HG02852 (cell line): ENCODE results near the gene KRTAP16-1.
"Not testable (repeated sequence)": the region's sequence is repeated elsewhere in the genome, so short reads cannot be mapped to it uniquely, and the experiment has no call there.

Experiments
- ATAC-seq: cut with Tn5 transposase; IDR thresholded peaks from one replicate; pipeline ENCODE4 v1.9.1; 2021; ENCODE audit warnings: mild to moderate bottlenecking, moderate library complexity; ENCODE audit not compliant: unreplicated experiment

The KRTAP16-1 gene, protein sequence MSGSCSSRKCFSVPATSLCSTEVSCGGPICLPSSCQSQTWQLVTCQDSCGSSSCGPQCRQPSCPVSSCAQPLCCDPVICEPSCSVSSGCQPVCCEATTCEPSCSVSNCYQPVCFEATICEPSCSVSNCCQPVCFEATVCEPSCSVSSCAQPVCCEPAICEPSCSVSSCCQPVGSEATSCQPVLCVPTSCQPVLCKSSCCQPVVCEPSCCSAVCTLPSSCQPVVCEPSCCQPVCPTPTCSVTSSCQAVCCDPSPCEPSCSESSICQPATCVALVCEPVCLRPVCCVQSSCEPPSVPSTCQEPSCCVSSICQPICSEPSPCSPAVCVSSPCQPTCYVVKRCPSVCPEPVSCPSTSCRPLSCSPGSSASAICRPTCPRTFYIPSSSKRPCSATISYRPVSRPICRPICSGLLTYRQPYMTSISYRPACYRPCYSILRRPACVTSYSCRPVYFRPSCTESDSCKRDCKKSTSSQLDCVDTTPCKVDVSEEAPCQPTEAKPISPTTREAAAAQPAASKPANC

DNA sequence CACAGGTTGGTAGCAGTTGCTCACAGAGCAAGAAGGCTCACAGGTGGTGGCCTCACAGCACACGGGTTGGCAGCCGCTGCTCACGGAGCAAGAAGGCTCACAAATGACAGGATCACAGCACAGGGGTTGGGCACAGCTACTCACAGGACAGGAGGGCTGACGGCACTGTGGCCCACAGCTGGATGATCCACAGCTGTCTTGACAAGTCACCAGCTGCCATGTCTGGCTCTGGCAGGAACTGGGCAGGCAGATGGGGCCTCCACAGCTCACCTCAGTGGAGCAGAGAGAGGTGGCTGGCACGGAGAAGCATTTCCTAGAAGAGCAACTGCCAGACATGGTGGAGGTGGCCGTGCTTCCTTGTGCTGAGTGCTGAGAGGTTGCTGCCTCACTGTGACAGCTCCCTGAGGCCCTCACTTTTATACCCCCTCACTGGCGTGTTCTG, at the start of gene KRTAP16-1:
KRTAP16-1 (minus strand) TSS at position 392 of the 442 bp plus-strand sequence; CDS start at position 336, 56 bp downstream.
- ATAC-seq = no peak

DNA sequence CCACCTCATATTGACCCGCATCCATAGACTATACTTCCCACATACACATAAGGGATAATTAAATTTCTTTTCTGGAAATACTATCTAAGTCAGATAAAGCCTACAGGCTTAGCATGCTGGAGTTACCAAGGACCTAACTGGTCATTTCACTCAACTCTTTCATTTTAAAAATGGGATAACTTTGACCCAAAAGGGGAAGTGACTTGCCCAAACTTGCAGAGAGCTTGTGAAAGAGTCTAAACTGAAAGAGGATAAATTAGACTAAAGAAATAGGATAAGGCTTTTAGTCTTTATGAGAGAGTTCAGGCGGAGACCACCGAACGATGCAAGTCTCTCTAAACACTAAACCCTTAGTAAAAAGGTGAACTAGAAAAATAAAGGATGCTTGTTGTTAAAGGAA, 45.4 kb upstream of the KRTAP16-1 start:
- no peak for ATAC-seq

DNA sequence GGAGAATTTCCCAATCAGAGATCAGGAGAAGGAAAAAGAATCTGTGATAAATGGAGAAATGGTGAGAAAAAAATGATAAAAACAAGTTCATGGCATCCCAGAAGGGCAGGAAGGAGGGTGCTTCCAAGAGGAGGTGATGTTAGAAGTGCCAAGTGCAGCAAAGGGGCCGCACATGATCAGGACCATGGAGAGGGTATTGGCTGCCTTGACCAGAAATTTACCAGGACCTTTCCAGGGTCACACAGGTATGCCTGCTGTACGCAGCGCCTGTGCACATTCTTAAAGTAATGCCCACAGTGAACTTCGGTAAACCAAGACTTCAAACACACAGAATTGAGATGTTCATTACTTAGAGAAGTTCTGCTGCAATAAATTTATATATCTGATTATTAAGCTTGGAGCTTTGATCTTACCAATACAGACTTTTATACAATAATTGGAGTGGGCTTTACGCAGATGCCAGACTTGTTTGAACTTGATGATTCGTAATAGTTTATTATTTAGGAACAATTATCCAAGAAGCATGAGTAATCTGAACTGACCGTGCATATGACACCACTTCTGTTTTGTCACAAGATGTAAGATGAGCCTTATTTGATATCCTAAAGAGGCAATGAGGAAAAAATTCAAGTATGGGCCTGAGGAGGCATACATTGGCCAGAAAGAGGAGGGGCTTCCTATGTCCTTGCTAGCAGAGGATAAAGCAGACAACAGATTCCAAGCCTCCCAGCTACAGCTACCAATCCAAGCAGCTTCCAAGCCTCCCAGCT, 43.7 kb upstream of the KRTAP16-1 start:
- no peak for ATAC-seq

DNA sequence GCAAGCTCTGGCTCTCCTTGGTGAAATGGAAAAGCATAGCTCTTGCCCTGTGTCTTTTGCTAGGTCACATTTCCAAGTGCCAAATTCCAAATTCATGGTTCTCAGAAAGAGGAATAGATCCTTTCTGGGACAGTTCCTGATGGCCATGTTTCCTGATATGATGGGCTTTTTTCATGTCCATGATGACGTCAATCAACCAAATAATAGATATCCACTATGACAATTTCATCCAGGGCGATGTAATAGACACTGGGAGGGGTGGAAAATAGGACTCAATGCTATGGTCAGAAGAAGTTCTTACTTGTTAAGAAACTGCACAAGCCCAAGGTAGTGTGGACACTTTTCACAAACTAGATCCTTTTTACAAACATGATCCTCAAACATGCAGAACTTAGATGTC, 42.1 kb upstream of the KRTAP16-1 start:
- ATAC-seq = no peak

DNA sequence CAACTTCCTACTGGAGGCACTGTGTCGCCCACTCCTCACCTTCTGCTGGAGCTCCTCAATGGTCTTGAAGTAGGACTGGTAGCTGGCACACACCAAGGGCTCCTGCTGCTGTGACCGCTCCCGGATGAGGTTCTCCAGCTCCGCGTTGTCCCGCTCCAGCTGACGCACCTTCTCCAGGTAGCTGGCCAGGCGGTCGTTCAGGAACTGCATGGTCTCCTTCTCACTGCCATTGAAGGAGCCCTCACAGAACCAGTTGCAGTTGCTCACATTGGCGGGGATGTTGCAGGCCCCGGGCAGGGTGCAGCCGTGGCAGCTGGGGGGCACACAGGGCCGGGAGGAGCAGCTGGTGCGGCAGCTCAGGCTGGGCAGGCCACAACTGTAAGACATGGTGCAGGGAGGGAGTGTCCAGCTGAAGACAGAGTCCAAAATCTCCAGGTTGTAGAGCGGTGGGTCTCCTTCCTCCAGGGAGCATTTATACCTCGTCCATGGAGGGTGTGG, 41.3 kb upstream of the KRTAP16-1 start, which contains the start of gene KRT33A:
KRT33A (minus strand) TSS at position 448 of the 498 bp plus-strand sequence; CDS start at position 387, 61 bp downstream.
- ATAC-seq = not testable (repeated sequence)

DNA sequence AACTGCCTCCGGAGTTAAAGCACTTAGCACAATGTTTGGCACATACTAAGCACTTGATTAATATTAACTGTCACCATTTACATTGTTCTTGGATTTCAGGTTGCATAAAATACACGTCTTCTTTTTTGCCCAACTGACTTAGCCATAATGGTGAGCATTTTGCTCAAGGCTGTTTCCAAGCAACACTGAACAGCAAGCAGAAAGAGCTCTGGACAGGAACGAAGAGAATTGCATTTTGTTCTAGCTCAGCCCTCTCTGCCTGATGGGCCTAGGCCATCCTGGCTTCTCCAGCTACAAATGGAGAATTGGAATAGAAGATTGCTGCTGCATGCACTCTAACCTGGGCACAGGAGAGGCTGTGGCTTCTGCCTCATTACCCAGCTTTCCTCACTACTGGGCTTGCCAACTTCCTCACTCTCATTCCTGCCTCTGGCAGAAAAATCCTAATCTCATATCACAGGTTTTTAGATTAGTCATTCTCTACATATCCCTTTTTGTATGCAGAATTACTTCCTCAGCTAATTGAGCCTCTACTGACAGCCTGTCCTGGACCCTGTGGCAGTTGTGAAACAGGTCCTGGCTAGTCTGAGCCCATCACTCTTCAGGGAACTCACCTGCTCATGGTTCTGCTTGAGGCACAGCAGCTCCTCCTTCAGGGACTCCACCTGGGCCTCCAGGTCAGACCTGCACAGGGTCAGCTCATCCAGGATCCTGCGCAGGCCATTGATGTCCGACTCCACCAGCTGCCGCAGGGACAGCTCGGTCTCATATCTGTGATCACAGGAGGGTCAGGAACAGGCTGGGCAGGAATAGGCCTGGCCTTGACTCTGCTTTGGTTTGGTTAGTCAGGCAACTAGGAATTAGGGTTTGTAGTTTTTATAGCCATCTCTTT, 39.0 kb upstream of the KRTAP16-1 start:
- no peak for ATAC-seq

DNA sequence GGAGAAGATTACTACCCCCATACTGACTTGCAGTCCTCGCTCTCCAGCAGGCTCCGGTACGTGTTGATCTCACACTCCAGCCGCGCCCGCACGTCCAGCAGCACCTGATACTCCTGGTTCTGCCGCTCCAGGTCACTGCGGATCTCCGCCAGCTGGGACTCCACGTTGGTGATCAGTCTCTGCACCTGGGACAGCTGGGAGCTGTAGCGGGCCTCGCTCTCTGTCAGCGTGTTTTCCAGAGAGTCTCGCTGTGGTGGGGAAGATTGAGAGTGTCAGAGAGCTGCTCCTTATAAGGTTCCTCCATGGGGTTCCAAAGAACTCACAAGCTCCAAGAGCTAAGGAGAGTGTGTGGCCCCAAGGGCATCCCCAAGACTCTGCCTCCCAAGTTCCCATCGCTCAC, 37.3 kb upstream of the KRTAP16-1 start:
- ATAC-seq = not testable (repeated sequence)

DNA sequence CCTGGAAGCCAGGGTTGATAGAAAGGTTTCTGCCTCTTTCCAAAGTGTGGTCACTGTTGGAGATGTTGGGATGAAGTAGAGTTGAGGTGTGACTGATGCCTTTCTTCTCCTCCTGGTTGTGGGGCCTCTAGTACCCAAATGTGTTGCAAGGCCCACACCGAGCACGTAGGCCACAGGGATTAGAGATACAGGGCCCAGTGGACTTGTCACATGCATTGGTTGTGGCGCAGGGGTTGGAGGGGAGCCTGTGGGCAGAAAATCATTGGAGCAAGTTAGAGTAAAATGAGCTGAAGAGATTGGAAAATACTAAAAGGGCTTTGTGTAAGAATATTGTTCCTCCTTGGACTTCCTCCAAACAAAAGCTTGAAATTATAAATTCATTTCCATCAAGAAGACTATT, 36.9 kb upstream of the KRTAP16-1 start:
- no peak for ATAC-seq

DNA sequence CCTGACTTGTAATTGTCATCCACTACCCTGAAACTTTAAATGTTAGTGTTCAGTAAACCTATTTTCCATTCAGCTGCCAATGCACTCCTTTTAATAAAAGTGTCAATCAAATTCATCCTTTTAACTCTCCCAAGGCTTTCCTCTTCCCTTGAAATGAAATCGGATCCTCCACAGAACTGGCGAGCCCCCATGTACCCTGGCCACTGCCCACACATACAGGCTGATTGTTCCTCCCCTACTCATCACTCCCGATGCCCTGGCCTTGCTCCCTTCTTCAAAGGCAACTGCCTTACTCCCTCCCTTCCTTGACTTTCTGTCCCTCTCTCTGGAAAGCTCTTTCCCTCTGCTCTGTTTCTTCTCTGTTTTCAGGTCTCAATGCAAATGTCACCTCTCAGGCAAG, 33.9 kb upstream of the KRTAP16-1 start:
- ATAC-seq = no peak

DNA sequence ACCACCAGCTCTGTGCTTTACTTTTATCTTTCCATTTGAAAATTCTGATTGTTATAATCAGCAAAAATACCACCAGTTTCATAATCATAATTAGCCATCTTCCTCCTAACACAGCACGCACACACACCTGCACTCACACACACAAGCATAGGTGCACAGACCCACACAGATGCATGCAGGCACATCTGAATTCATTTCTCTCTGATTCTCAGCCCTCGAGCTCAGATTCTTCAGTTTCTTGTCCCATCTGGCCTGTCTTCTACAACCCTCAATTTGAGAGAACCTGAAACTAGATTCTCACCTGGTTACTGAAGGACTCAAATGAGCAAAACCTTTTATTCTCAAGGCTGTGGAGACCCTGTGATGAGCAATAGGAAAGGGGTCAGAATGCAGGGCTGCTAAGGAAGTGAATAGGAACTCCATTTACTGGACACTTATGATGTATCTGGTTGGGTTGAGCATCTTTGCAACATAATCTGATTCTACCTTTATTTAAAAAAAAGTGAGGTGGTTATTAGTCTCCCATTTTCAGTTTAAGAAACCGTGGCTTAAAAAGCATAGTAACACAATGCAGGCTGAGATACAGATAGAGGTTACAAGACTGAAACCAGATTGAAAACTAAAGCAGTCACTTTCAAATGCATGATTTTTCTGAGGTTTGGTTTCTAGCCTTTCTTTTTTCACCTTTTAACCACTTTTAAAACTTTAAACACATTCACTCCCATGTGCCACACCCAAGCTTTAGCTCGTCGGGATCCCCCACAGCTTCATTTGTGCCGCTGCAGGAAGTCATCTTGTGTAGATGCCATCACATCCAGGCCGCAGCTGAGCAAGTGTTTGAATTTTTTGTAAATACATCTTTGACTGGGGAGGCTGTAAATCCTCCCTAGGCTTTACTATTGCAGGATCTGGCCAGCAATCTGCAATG, 32.1 kb upstream of the KRTAP16-1 start:
- no peak for ATAC-seq

DNA sequence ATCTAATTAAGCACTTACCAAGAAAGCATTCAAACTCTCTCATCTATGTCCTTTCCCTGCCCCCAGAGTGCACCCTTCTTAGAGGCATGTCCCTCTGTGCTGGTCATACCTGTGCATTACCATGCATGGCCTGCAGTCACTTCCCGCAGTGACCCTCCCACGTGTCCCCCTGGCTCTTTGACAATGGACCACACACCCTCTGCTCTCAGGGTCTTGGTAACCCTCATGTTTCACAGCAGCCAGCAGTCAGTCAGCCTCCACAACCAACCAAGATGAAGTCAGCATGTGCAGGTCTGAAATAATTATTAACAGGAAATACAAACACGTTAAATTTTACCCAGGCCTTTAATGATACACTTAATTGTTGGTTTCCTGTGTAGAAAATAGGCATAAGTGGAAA, 31.4 kb upstream of the KRTAP16-1 start:
- no peak for ATAC-seq

DNA sequence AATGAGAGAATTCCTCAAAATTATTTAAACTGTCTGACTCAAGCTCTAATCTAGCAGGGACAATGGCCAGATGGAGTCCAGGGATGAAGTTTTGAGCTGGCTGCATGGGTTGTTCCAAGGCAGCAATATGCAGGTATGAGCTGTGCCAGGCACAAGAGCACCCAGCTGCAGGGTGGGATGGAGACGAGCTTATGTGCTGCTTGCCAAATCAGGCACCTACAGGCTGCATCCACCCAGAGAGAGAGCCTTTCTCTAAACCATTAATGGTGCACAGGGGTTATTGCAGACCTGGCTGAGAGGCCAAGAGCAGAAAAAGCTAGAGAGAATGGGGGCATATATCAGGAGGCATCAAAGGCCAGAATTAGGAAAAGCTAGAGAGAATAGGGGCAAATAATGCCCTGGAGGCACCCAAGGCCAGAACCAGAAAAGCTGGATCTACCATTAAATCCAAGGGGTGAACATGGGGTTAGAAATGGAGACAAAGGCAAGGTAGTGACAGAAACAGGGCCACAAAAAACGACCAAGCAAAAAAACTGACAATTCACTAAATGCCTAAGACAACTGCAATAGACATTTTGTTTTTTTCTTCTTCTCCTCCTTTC, 30.6 kb upstream of the KRTAP16-1 start:
- no peak for ATAC-seq

DNA sequence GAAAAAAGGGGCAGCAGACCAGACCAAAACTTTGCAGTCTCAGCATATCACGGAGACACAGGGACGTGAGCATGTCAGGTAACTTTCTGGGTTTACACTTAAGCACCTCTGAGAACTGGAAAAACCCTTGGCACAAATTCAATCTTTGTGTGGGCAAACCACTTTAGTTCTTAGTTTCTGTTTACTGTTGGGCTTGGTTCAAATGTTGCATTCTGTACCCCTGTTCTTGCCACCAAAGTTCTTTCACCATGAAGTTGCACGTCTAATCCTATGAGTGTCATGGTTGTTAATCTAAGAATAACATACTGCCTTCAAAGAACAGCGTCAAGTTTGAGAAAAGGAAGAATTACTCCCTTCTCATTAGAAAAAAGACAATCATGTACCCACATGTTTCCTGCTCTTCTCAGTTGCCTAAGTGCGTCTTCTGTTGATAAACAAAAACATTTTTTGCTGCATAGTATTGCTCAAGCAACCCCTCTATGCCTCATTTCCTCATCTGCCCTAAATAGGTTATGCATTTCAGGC, 29.9 kb upstream of the KRTAP16-1 start:
- ATAC-seq = no peak

DNA sequence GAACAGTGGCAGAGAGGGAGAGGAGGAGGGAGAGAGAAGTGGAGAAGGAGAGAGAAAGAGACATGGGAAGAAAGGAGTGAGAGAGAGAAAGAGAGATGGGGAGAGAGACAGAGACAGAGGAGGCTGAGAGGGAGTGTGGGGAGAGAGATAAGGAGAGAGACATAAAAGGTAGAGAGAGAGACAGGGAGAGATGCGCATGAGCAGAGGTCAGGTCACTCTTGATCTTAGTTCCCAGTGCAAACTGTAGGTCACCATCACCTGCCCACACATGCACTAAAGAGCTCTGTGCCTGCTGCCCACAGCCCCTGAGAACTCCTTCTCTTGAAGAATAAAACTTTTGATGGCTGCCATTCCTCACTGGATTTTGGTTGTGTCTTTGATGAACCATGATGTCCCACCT, 26.6 kb upstream of the KRTAP16-1 start:
- no peak for ATAC-seq

DNA sequence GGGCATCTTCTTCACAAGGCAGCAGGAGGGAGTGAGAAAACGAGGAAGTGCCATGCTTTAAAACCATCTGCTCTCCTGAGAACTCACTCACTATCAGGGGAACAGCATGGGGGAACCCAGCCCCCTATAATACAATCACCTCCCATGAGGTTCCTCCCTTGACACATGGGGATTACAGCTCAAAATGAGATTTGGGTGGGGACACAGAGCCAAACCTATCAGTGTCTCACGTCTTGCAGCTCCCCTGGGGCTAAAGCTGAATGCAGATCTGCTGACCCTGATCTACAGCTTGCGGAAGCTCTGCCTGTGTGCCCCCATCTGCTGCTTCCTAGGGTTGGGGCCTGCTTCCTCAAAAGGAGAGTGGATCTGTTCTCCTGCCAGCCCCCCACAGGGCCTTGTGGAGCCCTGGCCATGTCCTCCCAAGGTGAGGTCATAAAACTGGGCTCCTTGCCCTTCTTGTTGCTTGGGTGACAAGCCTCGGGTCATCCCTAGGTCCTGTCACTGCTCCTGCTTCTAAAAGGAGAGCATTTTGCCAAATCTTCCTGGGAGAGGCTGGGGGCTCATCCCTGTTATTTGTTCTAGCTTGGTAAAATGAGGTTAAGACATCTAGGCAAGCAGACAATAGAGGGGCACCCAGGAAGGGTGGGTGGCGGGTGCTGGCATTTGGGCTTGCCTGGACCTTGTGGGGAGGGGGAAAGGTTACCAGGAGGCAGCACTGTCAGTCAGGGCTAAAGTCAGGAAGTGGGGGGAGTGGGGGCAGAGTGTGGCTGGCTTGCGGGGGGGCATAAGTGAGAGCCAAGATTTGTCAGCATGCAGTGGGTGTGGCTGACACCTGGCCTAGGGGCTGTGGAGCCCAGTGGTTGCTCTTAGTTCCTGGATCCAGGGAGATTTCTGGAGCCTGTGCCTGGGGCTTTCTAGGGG, 25.5 kb upstream of the KRTAP16-1 start:
- no peak for ATAC-seq

DNA sequence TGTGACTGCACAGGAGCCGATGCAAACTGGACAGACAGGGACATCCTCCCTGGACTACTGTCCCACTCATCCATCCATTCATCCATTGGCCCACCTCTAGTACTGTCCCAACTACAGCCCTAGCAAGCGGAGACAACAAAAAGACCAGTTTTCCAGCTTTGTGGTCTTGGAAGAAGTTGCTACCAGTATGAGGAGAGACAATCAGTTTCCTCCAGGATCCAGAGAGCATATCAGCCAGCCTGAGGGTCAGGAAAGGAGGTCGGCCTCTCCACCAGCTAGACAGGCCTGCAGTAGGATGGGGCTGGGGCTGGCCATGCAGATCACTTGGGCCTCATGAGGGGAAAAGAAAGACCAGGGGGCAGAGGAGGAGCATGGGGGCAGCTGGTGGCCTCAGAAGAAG, 24.7 kb upstream of the KRTAP16-1 start:
- no peak for ATAC-seq

DNA sequence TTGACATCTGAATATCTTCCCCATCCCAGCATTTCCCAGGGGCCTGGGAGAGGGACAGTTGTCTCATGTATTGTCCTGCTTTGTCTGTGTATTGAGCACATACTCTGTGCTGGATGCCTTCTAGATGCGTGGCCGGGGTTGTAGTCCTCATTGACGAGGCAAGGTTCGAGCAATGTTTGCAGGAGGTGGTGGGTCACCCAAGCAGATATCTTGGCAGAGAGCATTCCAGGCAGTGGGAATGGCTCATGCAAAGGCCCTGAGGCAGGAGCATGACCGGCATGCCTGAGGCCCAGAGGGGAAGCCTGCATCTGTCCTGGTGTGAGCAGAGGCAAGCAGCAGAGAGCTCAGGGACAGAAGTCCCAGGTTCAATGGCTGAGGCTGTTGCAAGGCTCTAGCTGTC, 24.0 kb upstream of the KRTAP16-1 start:
- no peak for ATAC-seq

DNA sequence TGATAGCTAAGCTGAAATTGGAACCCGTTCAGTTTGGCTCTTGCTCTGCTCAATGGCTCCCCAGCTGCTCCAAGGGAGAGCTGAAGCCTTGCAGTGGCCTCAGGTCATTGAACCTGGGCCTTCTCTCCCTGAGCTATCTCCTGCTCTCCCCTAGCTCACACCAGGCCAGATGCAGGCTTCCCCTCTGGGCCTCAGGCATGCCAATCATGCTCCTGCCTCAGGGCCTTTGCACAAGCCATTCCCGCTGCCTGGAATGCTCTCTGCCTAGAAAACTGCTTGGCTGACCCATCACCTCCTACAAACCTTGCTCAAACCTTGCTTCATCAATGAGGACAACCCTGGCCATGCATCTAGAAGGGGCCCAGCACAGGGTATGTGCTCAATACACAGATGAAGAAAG, 23.1 kb upstream of the KRTAP16-1 start:
- ATAC-seq = no peak
